ENCODE data around the gene KCNN4. TPM values are rescaled to one million over a fixed set of nuclear protein-coding genes. Genes with fewer than 3 reads are reported as not detected.

The KCNN4 gene
- total RNA-seq, 4 donors from 2014 or later: 26.5 to 72.2 (median 37.4) TPM; not detected in 1

- intact Hi-C loops (cut with DNase I; ENCODE audit: low total_unique reads) (no loop called here), in situ Hi-C loops (cut with MboI; ENCODE audit: low pct_ligation_motif_present in 1 of 4, low pct_unique_long_range_greater_than_20kb in 1 of 4, low sequenced_read_pairs in 3 of 4) (no loop called here)
- H3K4me3 ChIP-seq: peak within 1 kb of the TSS; percentile 58 to 70 (median 68)
- 1% methylated on average over 73 of the region's 79 CpGs; no CpG with 5 or more reads in 1 of the 2 donors for WGBS, 2 donors (ENCODE audit: low coverage in 1 of 2)
- peak within 1 kb of the TSS; percentile 97 to 99 (median 98) for H3K27ac ChIP-seq
- H3K9me3 ChIP-seq: no peaks in the 10 kb centered on the region
- H3K36me3 ChIP-seq: peaks cover 0 to 10% (median 4%) of the 10 kb centered on the region in 4 donors
- no peaks in the 10 kb centered on the region for H3K27me3 ChIP-seq
- peaks cover 15 to 53% (median 33%) of the 10 kb centered on the region in 4 donors for H3K4me1 ChIP-seq
- peak; percentile 99 for DNase-seq
- TF ChIP-seq POLR2AphosphoS5 (IDR thresholded peaks at IDR 0.05) (peak; percentile 72 to 90 (median 80)), POLR2A (IDR thresholded peaks at IDR 0.05) (peak; percentile 87), EP300 (IDR thresholded peaks at IDR 0.05; ENCODE audit: low read depth) (no peak)
Measured at GRCh38 chr19:43754503-43755255, 26.1 kb downstream of the KCNN4 start, which contains the start of gene SMG9. Gene SMG9, minus strand, starts transcription at chr19:43754962. Its CDS starts 4,221 bp downstream, at chr19:43750741.

GRCh38 chr19:43754253-43754502 lies 26.6 kb downstream of the KCNN4 start:
- TF ChIP-seq POLR2AphosphoS5 (IDR thresholded peaks at IDR 0.05) (no peak), CTCF (IDR thresholded peaks at IDR 0.05) (no peak), POLR2A (IDR thresholded peaks at IDR 0.05) (no peak), EP300 (IDR thresholded peaks at IDR 0.05; ENCODE audit: low read depth) (no peak)
- Histone ChIP-seq H3K27ac (peak overlapping the region; percentile 97 to 99 (median 98)), H3K27me3 (no peaks in the 10 kb centered on the region), H3K36me3 (peaks cover 0 to 14% (median 4%) of the 10 kb centered on the region in 4 donors), H3K4me1 (peaks cover 15 to 53% (median 33%) of the 10 kb centered on the region in 4 donors), H3K9me3 (no peaks in the 10 kb centered on the region), H3K4me3 (peak overlapping the region; percentile 58 to 70 (median 68))
- intact Hi-C loops (cut with DNase I; ENCODE audit: low total_unique reads) (no loop called here), in situ Hi-C loops (cut with MboI; ENCODE audit: low pct_ligation_motif_present in 1 of 4, low pct_unique_long_range_greater_than_20kb in 1 of 4, low sequenced_read_pairs in 3 of 4) (no loop called here)
- no peak for DNase-seq
- 0% methylated on average over 10 of the region's 11 CpGs; no CpG with 5 or more reads in 1 of the 2 donors for WGBS, 2 donors (ENCODE audit: low coverage in 1 of 2)

- Histone ChIP-seq H3K27me3 (no peaks in the 10 kb centered on the region), H3K4me1 (peaks cover 15 to 48% (median 32%) of the 10 kb centered on the region in 4 donors), H3K27ac (peak overlapping the region in 3 of 4 donors; percentile 97 to 99 (median 98)), H3K4me3 (no peak overlapping the region), H3K36me3 (peaks cover 0 to 22% (median 11%) of the 10 kb centered on the region in 4 donors), H3K9me3 (no peaks in the 10 kb centered on the region)
- WGBS, 2 donors (ENCODE audit: low coverage in 1 of 2): 67 to 79% methylated on average over 1 to 6 of the region's 6 CpGs
- TF ChIP-seq CTCF (IDR thresholded peaks at IDR 0.05) (no peak), POLR2A (IDR thresholded peaks at IDR 0.05) (no peak), EP300 (IDR thresholded peaks at IDR 0.05; ENCODE audit: low read depth) (no peak), POLR2AphosphoS5 (IDR thresholded peaks at IDR 0.05) (no peak)
- intact Hi-C loops (cut with DNase I; ENCODE audit: low total_unique reads): no loop called here
- in situ Hi-C loops (cut with MboI; ENCODE audit: low pct_ligation_motif_present in 1 of 4, low pct_unique_long_range_greater_than_20kb in 1 of 4, low sequenced_read_pairs in 3 of 4): no loop called here
- DNase-seq: no peak
Measured at GRCh38 chr19:43752287-43752875, 28.4 kb downstream of the KCNN4 start.

GRCh38 chr19:43751466-43752220 lies 29.1 kb downstream of the KCNN4 start:
- intact Hi-C loops (cut with DNase I; ENCODE audit: low total_unique reads) (no loop called here), in situ Hi-C loops (cut with MboI; ENCODE audit: low pct_ligation_motif_present in 1 of 4, low pct_unique_long_range_greater_than_20kb in 1 of 4, low sequenced_read_pairs in 3 of 4) (no loop called here)
- H3K36me3 ChIP-seq: peaks cover 0 to 28% (median 11%) of the 10 kb centered on the region in 4 donors
- 78 to 85% methylated on average over 2 to 4 of the region's 4 CpGs for WGBS, 2 donors (ENCODE audit: low coverage in 1 of 2)
- H3K4me3 ChIP-seq: no peak overlapping the region
- no peak for DNase-seq
- H3K27ac ChIP-seq: no peak overlapping the region
- H3K9me3 ChIP-seq: no peaks in the 10 kb centered on the region
- H3K27me3 ChIP-seq: no peaks in the 10 kb centered on the region
- H3K4me1 ChIP-seq: peaks cover 15 to 41% (median 28%) of the 10 kb centered on the region in 4 donors
- no peak for TF ChIP-seq POLR2AphosphoS5 (IDR thresholded peaks at IDR 0.05)
- TF ChIP-seq POLR2A (IDR thresholded peaks at IDR 0.05): no peak
- no peak for TF ChIP-seq EP300 (IDR thresholded peaks at IDR 0.05; ENCODE audit: low read depth)

Data from transverse colon (tissue), 4 donors.